ENCODE data around the gene TLN1. TPM values are rescaled to one million over a fixed set of nuclear protein-coding genes. Genes with fewer than 3 reads are reported as not detected.

TLN1 gene
- total RNA-seq, 1 experiment from 2014 or later = 347 TPM

DNA sequence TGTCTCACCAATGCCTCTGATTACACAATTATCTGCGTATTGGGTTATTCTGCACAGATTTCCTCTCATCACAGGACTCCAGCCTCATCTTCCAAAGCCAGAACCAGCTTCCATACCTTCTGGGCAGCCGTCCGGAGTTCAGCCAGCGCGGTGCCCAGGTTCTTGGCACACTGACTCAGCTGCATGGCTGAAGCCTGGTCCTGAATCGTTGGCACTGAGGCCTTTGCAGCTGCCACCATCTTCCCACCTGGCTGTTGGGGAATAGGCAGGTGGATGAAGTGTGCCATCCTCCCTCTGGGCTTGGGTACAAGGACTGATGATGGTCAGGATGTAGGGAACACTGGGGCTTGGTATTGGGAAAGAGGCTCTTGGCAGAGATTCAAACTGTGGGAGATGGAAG lies 17.9 kb downstream of the TLN1 start:
- DNase-seq (ENCODE audit: low read depth, low spot score) (no peak), ATAC-seq (no peak)
- no peaks in the 10 kb centered on the region for H3K4me1 ChIP-seq (ENCODE audit: control insufficient read depth, insufficient read depth, low read length)
- BruUV-seq (replicated peaks) = no TSS peak
- in situ Hi-C loops (cut with HindIII; ENCODE audit: low pct_unique_long_range_greater_than_20kb, low sequenced_read_pairs) (no loop called here), intact Hi-C loops (cut with micrococcal nuclease; ENCODE audit: unreplicated experiment) (no loop called here)
- H3K4me3 ChIP-seq (ENCODE audit: low read depth in 2 of 2, low read length in 2 of 2) = no peak overlapping the region
- no peaks in the 10 kb centered on the region for H3K9me3 ChIP-seq (ENCODE audit: control insufficient read depth, insufficient read depth, low read depth, low read length)
- POLR2A ChIA-PET = interaction anchor here (0.6 kb wide), 1 partner anchor 600 kb away, joined by 3 read pairs; no protein-coding TSS in a partner anchor
- H3K36me3 ChIP-seq (ENCODE audit: control insufficient read depth, insufficient read depth, low read length) = peaks cover 35% of the 10 kb centered on the region
- no peak overlapping the region for H3K27ac ChIP-seq (ENCODE audit: low read length)
- no peaks in the 10 kb centered on the region for H3K27me3 ChIP-seq (ENCODE audit: control insufficient read depth, insufficient read depth, low read length)
- CTCF ChIA-PET = interaction anchor here (1.2 kb wide), 1 partner anchor 18 kb away, joined by 4 read pairs; no protein-coding TSS in a partner anchor
- TF ChIP-seq SIN3A (IDR thresholded peaks at IDR 0.05; ENCODE audit: borderline replicate concordance, insufficient read depth, low read depth, low read length) (no peak), TCF7L2 (IDR thresholded peaks at IDR 0.05; ENCODE audit: low read depth, low read length) (no peak), POLR2AphosphoS5 (IDR thresholded peaks at IDR 0.05; ENCODE audit: low read depth, low read length) (no peak)
- TF ChIP-seq, protein P1, sequence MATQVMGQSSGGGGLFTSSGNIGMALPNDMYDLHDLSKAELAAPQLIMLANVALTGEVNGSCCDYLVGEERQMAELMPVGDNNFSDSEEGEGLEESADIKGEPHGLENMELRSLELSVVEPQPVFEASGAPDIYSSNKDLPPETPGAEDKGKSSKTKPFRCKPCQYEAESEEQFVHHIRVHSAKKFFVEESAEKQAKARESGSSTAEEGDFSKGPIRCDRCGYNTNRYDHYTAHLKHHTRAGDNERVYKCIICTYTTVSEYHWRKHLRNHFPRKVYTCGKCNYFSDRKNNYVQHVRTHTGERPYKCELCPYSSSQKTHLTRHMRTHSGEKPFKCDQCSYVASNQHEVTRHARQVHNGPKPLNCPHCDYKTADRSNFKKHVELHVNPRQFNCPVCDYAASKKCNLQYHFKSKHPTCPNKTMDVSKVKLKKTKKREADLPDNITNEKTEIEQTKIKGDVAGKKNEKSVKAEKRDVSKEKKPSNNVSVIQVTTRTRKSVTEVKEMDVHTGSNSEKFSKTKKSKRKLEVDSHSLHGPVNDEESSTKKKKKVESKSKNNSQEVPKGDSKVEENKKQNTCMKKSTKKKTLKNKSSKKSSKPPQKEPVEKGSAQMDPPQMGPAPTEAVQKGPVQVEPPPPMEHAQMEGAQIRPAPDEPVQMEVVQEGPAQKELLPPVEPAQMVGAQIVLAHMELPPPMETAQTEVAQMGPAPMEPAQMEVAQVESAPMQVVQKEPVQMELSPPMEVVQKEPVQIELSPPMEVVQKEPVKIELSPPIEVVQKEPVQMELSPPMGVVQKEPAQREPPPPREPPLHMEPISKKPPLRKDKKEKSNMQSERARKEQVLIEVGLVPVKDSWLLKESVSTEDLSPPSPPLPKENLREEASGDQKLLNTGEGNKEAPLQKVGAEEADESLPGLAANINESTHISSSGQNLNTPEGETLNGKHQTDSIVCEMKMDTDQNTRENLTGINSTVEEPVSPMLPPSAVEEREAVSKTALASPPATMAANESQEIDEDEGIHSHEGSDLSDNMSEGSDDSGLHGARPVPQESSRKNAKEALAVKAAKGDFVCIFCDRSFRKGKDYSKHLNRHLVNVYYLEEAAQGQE (IDR thresholded peaks at IDR 0.05; ENCODE audit: insufficient read depth in 1 of 2, low read depth in 2 of 2, low read length in 1 of 2) = no peak
- TF ChIP-seq, protein P2, sequence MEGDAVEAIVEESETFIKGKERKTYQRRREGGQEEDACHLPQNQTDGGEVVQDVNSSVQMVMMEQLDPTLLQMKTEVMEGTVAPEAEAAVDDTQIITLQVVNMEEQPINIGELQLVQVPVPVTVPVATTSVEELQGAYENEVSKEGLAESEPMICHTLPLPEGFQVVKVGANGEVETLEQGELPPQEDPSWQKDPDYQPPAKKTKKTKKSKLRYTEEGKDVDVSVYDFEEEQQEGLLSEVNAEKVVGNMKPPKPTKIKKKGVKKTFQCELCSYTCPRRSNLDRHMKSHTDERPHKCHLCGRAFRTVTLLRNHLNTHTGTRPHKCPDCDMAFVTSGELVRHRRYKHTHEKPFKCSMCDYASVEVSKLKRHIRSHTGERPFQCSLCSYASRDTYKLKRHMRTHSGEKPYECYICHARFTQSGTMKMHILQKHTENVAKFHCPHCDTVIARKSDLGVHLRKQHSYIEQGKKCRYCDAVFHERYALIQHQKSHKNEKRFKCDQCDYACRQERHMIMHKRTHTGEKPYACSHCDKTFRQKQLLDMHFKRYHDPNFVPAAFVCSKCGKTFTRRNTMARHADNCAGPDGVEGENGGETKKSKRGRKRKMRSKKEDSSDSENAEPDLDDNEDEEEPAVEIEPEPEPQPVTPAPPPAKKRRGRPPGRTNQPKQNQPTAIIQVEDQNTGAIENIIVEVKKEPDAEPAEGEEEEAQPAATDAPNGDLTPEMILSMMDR (IDR thresholded peaks at IDR 0.05) = no peak

DNA sequence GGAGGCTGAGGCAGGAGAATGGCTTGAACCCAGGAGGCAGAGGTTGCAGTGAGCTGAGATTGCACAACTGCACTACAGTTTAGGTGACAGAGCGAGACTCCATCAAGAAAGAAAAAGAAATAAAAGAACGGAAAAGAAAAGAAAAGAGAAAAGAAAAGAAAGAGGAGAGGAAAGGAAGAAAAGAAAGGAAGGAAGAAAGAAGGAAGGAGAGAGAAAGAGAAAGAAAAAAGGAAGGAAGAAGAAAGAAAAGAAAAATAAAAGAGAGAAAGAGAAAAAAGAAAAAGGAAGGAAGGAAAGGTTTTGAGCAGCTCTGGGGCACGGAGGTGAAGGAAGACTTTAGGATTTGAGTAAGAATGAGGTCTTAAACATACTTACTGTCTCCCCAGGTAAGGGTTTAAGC lies 18.4 kb downstream of the TLN1 start:
- ATAC-seq (no peak), DNase-seq (ENCODE audit: low read depth, low spot score) (no peak)
- BruUV-seq (replicated peaks) = no TSS peak
- ChIA-PET POLR2A (no interaction called here), CTCF (no interaction called here)
- intact Hi-C loops (cut with micrococcal nuclease; ENCODE audit: unreplicated experiment) = no loop called here
- in situ Hi-C loops (cut with HindIII; ENCODE audit: low pct_unique_long_range_greater_than_20kb, low sequenced_read_pairs) = no loop called here
- no peaks in the 10 kb centered on the region for H3K9me3 ChIP-seq (ENCODE audit: control insufficient read depth, insufficient read depth, low read depth, low read length)
- peaks cover 35% of the 10 kb centered on the region for H3K36me3 ChIP-seq (ENCODE audit: control insufficient read depth, insufficient read depth, low read length)
- H3K27me3 ChIP-seq (ENCODE audit: control insufficient read depth, insufficient read depth, low read length) = no peaks in the 10 kb centered on the region
- no peak overlapping the region for H3K4me3 ChIP-seq (ENCODE audit: low read depth in 2 of 2, low read length in 2 of 2)
- H3K27ac ChIP-seq (ENCODE audit: low read length) = no peak overlapping the region
- TF ChIP-seq SIN3A (IDR thresholded peaks at IDR 0.05; ENCODE audit: borderline replicate concordance, insufficient read depth, low read depth, low read length) (no peak), POLR2AphosphoS5 (IDR thresholded peaks at IDR 0.05; ENCODE audit: low read depth, low read length) (no peak), TCF7L2 (IDR thresholded peaks at IDR 0.05; ENCODE audit: low read depth, low read length) (no peak)
- TF ChIP-seq, protein P2 (IDR thresholded peaks at IDR 0.05) = no peak
- TF ChIP-seq, protein P1 (IDR thresholded peaks at IDR 0.05; ENCODE audit: insufficient read depth in 1 of 2, low read depth in 2 of 2, low read length in 1 of 2) = no peak
- H3K4me1 ChIP-seq (ENCODE audit: control insufficient read depth, insufficient read depth, low read length) = no peaks in the 10 kb centered on the region

All from Panc1 (cell line).